ENCODE results near the gene TBX15. TPM values are rescaled to one million over a fixed set of nuclear protein-coding genes. Genes with fewer than 3 reads are reported as not detected.

TBX15 gene
- polyA plus RNA-seq, 1 donor (not counting 4 experiments of a cell fraction or from before 2014, with no cell fraction given), result not detected

- no peak for FAIRE-seq
- no peak overlapping the region for H3K27ac ChIP-seq (ENCODE audit: control insufficient read depth, insufficient read depth, low read length)
- no peak overlapping the region for H3K9ac ChIP-seq (ENCODE audit: control insufficient read depth, extremely low read depth, insufficient read depth, low read length)
- no peak overlapping the region for H3K4me3 ChIP-seq (ENCODE audit: control insufficient read depth in 2 of 3, extremely low read depth in 1 of 3, insufficient read depth in 2 of 3, low read depth in 1 of 3, low read length in 3 of 3)
- H3K9me3 ChIP-seq (ENCODE audit: control insufficient read depth, low read depth, low read length), result no peaks in the 10 kb centered on the region
- H3K27me3 ChIP-seq (ENCODE audit: control insufficient read depth, extremely low read depth, insufficient read depth, low read length), result no peaks in the 10 kb centered on the region
- no peaks in the 10 kb centered on the region for H3K4me1 ChIP-seq (ENCODE audit: control insufficient read depth, extremely low read depth, insufficient read depth, low read length)
- no peaks in the 10 kb centered on the region for H4K20me1 ChIP-seq (ENCODE audit: control insufficient read depth, extremely low read depth, insufficient read depth, low read length)
- H3K9me1 ChIP-seq (ENCODE audit: control insufficient read depth, extremely low read depth, insufficient read depth, low read length), result no peaks in the 10 kb centered on the region
- H3K4me2 ChIP-seq (ENCODE audit: control insufficient read depth, extremely low read depth, insufficient read depth, low read depth, low read length), result no peak overlapping the region
- dilution Hi-C loops (cut with MboI; ENCODE audit: extremely low pct_ligation_motif_present, low sequenced_read_pairs), result no loop called here
- DNase-seq (ENCODE audit: low read depth, low spot score), result no peak
- no peaks in the 10 kb centered on the region for H3K79me2 ChIP-seq (ENCODE audit: control insufficient read depth, insufficient read depth, low read length)
- H3K36me3 ChIP-seq (ENCODE audit: control insufficient read depth in 2 of 2, extremely low read depth in 1 of 2, insufficient read depth in 2 of 2, low read length in 2 of 2), result no peaks in the 10 kb centered on the region
- TF ChIP-seq EZH2 (IDR thresholded peaks at IDR 0.05; ENCODE audit: low read length), result no peak
- no peak for TF ChIP-seq CTCF (optimal IDR thresholded peaks at IDR 0.05 in 1 of 3, IDR thresholded peaks at IDR 0.05 in 1 of 3, conservative IDR thresholded peaks at IDR 0.05 in 1 of 3; ENCODE audit: extremely low read depth in 1 of 3, insufficient read depth in 2 of 3, low read length in 3 of 3)
- H2AFZ ChIP-seq (ENCODE audit: control insufficient read depth, low read length), result no peak overlapping the region
Measured at GRCh38 chr1:118859999-118860398, 128.1 kb downstream of the TBX15 start.

DNA sequence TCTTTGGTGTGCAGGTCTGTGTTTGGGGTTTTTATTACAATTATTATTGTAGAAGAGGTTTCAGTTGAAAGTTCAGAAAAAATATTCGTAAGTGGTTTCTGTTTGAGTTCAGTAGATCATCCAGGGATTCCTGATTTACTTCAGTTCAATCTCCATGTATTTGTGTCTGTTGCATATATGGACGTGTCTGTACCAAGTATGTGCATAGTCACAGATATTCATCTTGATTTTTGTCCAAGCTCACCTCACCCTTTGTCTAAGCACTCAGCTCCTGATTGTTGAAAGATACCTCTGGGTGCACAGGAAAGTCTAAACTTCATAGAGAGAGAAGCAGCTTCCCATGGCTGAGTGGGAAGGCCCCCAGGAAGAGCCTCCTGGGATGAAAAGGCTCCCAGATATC lies 141.7 kb downstream of the TBX15 start:
- H3K27ac ChIP-seq (ENCODE audit: control insufficient read depth, insufficient read depth, low read length), result no peak overlapping the region
- dilution Hi-C loops (cut with MboI; ENCODE audit: extremely low pct_ligation_motif_present, low sequenced_read_pairs), result no loop called here
- H3K27me3 ChIP-seq (ENCODE audit: control insufficient read depth, extremely low read depth, insufficient read depth, low read length), result no peaks in the 10 kb centered on the region
- H3K79me2 ChIP-seq (ENCODE audit: control insufficient read depth, insufficient read depth, low read length), result no peaks in the 10 kb centered on the region
- H3K9ac ChIP-seq (ENCODE audit: control insufficient read depth, extremely low read depth, insufficient read depth, low read length), result no peak overlapping the region
- no peak overlapping the region for H3K4me2 ChIP-seq (ENCODE audit: control insufficient read depth, extremely low read depth, insufficient read depth, low read depth, low read length)
- H3K9me3 ChIP-seq (ENCODE audit: control insufficient read depth, low read depth, low read length), result no peaks in the 10 kb centered on the region
- FAIRE-seq (no peak), DNase-seq (ENCODE audit: low read depth, low spot score) (no peak)
- no peaks in the 10 kb centered on the region for H4K20me1 ChIP-seq (ENCODE audit: control insufficient read depth, extremely low read depth, insufficient read depth, low read length)
- no peaks in the 10 kb centered on the region for H3K36me3 ChIP-seq (ENCODE audit: control insufficient read depth in 2 of 2, extremely low read depth in 1 of 2, insufficient read depth in 2 of 2, low read length in 2 of 2)
- TF ChIP-seq EZH2 (IDR thresholded peaks at IDR 0.05; ENCODE audit: low read length) (no peak), CTCF (optimal IDR thresholded peaks at IDR 0.05 in 1 of 3, IDR thresholded peaks at IDR 0.05 in 1 of 3, conservative IDR thresholded peaks at IDR 0.05 in 1 of 3; ENCODE audit: extremely low read depth in 1 of 3, insufficient read depth in 2 of 3, low read length in 3 of 3) (no peak)
- H2AFZ ChIP-seq (ENCODE audit: control insufficient read depth, low read length), result no peak overlapping the region
- no peaks in the 10 kb centered on the region for H3K9me1 ChIP-seq (ENCODE audit: control insufficient read depth, extremely low read depth, insufficient read depth, low read length)
- no peaks in the 10 kb centered on the region for H3K4me1 ChIP-seq (ENCODE audit: control insufficient read depth, extremely low read depth, insufficient read depth, low read length)
- no peak overlapping the region for H3K4me3 ChIP-seq (ENCODE audit: control insufficient read depth in 2 of 3, extremely low read depth in 1 of 3, insufficient read depth in 2 of 3, low read depth in 1 of 3, low read length in 3 of 3)
